Islet precursor cell (in vitro differentiated cells): Measurements from ENCODE around the gene GDI1.

Experiments used
- DNase-seq: peaks from one replicate; pipeline ENCODE4 v3.0.0-alpha.2; 2018

Gene GDI1

DNA sequence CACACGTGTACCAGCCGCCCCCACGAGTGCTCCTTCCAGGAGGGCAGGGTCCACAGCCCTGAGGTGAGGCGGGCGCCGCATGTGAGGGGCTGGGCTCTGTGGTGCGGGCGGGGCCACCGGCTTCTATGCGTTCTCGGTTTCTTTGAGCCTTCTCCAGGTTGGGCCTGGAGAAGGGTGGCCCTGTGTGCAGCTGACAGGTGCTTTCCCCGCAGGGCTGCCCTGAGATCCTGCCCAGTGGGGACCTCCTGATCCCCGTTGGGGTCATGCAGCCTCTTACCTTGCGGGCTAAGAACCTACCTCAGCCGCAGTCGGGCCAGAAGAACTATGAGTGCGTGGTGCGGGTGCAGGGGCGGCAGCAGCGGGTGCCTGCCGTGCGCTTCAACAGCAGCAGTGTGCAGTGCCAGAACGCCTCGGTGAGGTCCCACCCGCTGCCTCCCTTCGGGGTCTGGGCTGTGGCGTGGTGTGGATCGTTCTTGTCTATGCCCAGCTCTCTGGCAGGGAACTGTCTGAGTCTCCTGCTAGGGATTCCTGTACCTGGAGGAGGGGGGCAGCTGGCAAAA is 27.9 kb downstream of the GDI1 start:
- DNase-seq: no peak

DNA sequence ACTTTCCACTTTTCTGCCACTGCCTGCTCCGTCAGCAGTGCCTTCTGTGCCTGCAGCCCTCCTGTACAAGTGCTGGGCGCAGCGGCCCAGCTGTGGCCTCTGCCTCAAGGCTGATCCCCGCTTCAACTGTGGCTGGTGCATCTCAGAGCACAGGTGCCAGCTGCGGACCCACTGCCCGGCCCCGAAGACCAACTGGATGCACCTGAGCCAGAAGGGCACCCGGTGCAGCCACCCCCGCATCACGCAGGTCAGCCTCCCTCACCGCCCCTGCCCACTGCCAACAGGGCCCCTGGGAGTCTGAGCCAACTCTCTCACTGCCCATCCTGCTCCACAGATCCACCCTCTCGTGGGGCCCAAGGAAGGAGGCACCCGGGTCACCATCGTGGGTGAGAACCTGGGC is 28.6 kb downstream of the GDI1 start:
- no peak for DNase-seq

- DNase-seq: no peak
These were observed 29.1 kb downstream of the GDI1 start for GRCh38 chrX:154466036-154466435.

GRCh38 chrX:154466907-154467306 is 30.0 kb downstream of the GDI1 start:
- DNase-seq: no peak

- no peak for DNase-seq
These were observed 30.6 kb downstream of the GDI1 start for GRCh38 chrX:154467556-154467955.

DNA sequence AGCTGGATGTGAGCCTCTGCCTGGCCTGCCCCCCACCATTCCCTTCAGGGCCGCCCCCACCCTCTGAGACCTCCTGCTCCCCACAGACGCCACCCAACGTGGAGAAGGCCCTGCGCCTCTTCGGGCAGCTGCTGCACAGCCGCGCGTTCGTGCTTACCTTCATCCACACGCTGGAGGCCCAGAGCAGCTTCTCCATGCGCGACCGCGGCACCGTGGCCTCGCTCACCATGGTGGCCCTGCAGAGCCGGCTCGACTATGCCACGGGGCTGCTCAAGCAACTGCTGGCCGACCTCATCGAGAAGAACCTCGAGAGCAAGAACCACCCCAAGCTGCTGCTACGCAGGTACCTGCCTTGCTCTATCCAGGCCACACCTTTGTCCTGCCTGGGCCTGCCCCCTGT is 31.3 kb downstream of the GDI1 start:
- DNase-seq: no peak

DNA sequence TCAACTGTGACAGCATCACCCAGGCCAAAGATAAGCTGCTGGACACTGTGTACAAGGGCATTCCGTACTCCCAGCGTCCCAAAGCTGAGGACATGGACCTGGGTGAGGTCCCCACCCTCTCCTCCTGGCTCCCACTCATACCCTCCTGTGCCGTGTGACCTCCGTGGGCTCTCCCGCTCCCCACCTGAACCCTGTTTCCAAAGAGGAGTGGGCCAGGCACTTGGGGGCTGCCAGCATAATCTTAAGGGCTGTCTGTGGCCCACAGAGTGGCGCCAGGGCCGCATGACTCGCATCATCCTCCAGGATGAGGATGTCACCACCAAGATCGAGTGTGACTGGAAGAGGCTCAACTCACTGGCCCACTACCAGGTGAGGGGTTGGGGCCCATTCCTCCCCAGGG is 32.2 kb downstream of the GDI1 start:
- DNase-seq: no peak

GRCh38 chrX:154469880-154470279 is 32.9 kb downstream of the GDI1 start:
- no peak for DNase-seq

- no peak for DNase-seq
These were observed 33.5 kb downstream of the GDI1 start for GRCh38 chrX:154470434-154470833.

- no peak for DNase-seq
These were observed 34.1 kb downstream of the GDI1 start for GRCh38 chrX:154470914-154471568.

- DNase-seq: no peak
These were observed 35.1 kb downstream of the GDI1 start for GRCh38 chrX:154471839-154472684.

DNA sequence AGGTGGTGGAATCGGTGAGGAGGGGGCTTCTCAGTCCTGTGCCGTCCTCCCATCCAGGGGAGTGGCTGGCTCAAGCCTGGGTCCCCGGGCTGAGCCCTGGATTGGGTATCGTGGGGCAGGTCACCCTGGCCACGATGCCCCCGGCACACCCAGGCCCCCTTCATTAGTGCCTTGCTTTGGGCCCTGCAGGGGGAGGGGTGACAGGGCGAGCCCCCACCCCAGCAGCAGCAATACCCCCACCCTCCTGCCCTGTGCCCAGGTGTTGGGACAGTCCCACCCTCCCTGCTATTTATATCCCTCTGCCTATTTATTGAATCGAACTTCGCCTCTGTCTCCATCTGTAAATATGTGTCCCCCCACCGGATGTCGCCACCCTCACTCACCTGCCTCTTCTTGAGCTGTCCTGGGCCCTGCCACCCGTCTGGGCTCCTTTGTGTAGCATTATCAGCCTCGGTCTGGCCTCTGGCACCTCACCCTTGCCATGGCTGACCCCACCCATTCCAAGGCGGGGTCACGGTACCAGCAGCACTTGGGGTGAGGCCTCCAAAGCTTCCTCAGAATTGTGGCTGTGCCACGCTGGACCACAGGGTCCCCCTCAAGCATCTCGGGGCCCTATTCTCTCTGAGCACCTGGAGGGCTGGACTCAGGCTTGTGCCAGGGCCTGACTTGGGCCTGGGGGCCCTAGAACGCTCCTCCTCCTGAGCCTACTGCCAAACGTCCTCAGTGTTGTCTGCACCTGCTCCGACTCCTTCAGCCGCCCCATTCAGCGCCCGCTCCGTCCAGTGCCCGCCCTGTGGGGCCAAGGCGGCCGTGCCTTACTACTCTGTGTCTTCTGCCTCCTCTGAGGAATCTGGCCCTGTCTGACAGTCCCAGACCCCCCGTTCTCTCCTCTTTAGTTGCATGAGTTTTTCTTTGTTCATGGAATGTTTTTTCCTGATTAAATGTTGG is 36.0 kb downstream of the GDI1 start:
- DNase-seq: no peak

DNA sequence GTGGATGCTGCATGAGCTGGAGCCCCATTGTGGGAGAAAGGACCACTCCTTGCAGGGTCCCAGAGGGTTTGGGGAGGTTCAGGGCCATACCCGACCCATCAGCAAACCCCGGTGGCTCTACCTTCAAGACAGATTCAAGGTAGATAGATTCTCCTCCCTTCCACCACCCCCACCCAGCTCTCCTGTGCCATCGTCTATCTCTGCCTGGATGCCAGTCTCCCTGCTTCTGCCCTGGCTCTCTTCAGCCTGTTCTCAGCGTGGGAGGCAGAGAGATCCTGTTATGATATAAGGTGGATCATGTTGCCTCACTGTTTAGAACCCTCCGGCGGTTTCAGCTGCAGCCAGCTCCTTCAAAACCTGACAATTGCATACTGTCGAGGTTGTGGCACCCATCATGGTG is 36.7 kb downstream of the GDI1 start:
- no peak for DNase-seq

- DNase-seq: peak; percentile 45
These were observed 39.9 kb downstream of the GDI1 start for GRCh38 chrX:154476821-154477220.

DNA sequence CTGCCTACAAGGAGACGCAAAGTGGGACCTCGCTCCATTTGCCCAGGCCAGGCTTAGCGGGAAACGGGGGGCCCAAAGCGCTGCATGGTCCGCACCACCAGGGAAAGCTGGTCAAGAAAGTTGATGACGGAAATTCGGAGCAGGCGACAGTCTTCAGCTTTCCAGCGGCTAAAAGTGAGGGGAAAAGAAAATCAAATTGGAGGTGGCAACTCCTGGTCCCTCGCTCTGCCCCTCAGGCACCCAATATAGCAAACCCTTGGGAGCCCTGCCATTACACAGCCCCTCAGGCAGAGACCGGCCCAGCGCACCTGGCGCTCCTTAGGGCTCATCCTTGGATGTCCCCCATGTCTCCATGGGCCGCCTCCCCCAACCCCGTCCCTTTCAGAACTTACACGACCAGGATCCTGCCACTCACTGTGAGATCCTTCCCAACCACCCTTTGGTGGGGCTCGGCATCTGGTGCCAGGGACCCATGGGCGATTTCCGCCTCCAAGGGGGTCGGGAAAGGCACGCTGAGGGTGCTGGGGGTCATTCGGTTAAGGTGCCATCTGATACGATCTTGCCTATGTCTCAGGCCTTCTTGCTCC is 41.0 kb downstream of the GDI1 start:
- DNase-seq: no peak

GRCh38 chrX:154478728-154479622 is 42.0 kb downstream of the GDI1 start, which contains the start of gene LAGE3:
TSS of gene LAGE3 (minus strand) at chrX:154479281. CDS start at chrX:154478915, 366 bp downstream.
- peak; percentile 92 for DNase-seq

GRCh38 chrX:154481195-154481594 is 44.2 kb downstream of the GDI1 start:
- no peak for DNase-seq

GRCh38 chrX:154481911-154482601 is 45.1 kb downstream of the GDI1 start:
- no peak for DNase-seq

- DNase-seq: no peak
These were observed 45.8 kb downstream of the GDI1 start for GRCh38 chrX:154482786-154483185.

- DNase-seq: no peak
These were observed 46.4 kb downstream of the GDI1 start for GRCh38 chrX:154483325-154483724.
